Thyroid gland (tissue), 4 donors: ENCODE results near the gene MLNR.

Source experiments
- CTCF ChIP-seq, 6 experiments: fragments of 200-600 bp in 3 of 6; fragments of 450-650 bp in 3 of 6; sonication (generic) in 3 of 6; IDR thresholded peaks; one replicate each; pipeline ENCODE4 v1.5.1; 2016 to 2019; ENCODE audit warnings: antibody characterized with exemption in 6 of 6, mild to moderate bottlenecking in 2 of 6, inconsistent platforms in 1 of 6, moderate library complexity in 1 of 6
- POLR2A ChIP-seq, 2 donors: fragments of 450-650 bp; IDR thresholded peaks; one replicate each; pipeline ENCODE4 v1.6.1; 2017; ENCODE audit warnings: antibody characterized with exemption in 2 of 2, mild to moderate bottlenecking in 2 of 2, moderate library complexity in 1 of 2

- TF ChIP-seq POLR2A (IDR thresholded peaks at IDR 0.05): no peak
- no peak for TF ChIP-seq CTCF (IDR thresholded peaks at IDR 0.05)
These were observed 51.1 kb downstream of the MLNR start for GRCh38 chr13:49271264-49271663.
